Activated CD8-positive, alpha-beta T cell treated with anti-CD3 and anti-CD28 coated beads for 36 hours (primary cell): ENCODE measurements around the gene ZNF697. TPM values are rescaled to one million over a fixed set of nuclear protein-coding genes. Genes with fewer than 3 reads are reported as not detected.

Source experiments
- ATAC-seq: fragments of 200-7000 bp; cut with Tn5 transposase; one replicate; pipeline ENCODE4 v1.10.0; 2021; ENCODE audit warnings: mild to moderate bottlenecking, moderate library complexity
- CTCF ChIA-PET: fragments of 350-600 bp; sonication (Branson Sonifier 250); formaldehyde crosslinking; loops from one replicate; lab custom pipeline; 2021; ENCODE audit warnings: antibody characterized with exemption; lab: Charles Lee
- POLR2A ChIA-PET: fragments of 350-600 bp; sonication (Branson Sonifier 250); formaldehyde crosslinking; loops from one replicate; lab custom pipeline; 2021; ENCODE audit warnings: antibody characterized with exemption; lab: Charles Lee
- DNase-seq: peaks from one replicate; pipeline ENCODE4 v3.0.0-alpha.2; 2020
- H3K27ac Mint-ChIP-seq: one replicate; pipeline ENCODE4 v1.8.0; 2021; ENCODE audit warnings: mild to moderate bottlenecking, mixed read lengths
- H3K27me3 Mint-ChIP-seq: one replicate; pipeline ENCODE4 v1.8.0; 2021; ENCODE audit warnings: mixed read lengths
- H3K36me3 Mint-ChIP-seq: one replicate; pipeline ENCODE4 v1.8.0; 2021; ENCODE audit warnings: low read depth, mixed read lengths
- H3K4me1 Mint-ChIP-seq: one replicate; pipeline ENCODE4 v1.8.0; 2021; ENCODE audit warnings: low read depth, mixed read lengths
- H3K4me3 Mint-ChIP-seq: one replicate; pipeline ENCODE4 v1.8.0; 2021; ENCODE audit warnings: mild to moderate bottlenecking, moderate library complexity, mixed read lengths
- H3K9me3 Mint-ChIP-seq: one replicate; pipeline ENCODE4 v1.8.0; 2021; ENCODE audit warnings: mixed read lengths
- CTCF ChIP-seq: fragments of 200-600 bp; IDR thresholded peaks from one replicate; pipeline ENCODE4 v1.8.0; 2022; ENCODE audit warnings: antibody characterized with exemption, mild to moderate bottlenecking
- intact Hi-C: fragments of 100-400 bp; cut with micrococcal nuclease; formaldehyde crosslinking; loops from one replicate; pipeline ENCODE4 v1.10.0; 2022
- total RNA-seq, 2 experiments: library from RNA; stranded (reverse); gene quantifications; one replicate each; pipeline ENCODE4 v1.2.3, GENCODE V29; 2021

Gene ZNF697
- total RNA-seq, 2 experiments from 2014 or later = 0.20 to 0.38 TPM

DNA sequence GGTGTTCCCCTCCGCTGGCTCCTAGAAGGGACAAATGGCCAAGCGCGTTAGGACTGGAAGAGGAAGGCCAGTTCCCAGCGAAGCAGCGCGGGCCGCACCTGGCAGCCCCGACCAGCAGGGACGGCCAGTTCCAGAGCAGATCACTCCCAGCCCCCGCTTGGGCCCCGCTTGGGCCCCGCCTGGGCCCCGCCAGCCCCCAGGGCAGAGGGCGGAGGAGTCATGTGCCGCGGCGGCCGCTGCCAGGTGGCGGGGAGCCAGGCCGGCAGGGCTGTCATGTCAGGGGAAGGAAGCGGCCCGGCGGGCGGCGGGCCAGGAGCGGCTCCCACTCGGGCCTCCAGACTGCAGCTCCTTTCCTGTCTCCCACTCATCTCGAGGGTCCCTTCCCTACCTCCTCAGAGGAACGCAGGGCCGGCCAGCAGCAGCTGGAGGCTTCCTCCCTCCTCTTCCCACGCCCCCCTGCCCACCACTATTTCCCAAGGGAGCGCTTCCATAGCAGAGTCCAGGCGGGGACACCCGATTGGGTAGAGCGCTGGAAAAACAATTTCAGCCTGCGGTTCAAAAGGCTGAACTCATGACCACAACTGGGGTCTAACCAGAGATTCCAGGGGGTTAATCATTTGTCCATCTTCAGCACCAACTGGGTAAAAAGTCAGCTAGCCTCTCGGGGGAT lies 16.5 kb downstream of the ZNF697 start:
- no peak for TF ChIP-seq CTCF
- Mint-ChIP-seq H3K27me3 (peaks cover 56% of the 10 kb centered on the region), H3K9me3 (no peaks in the 10 kb centered on the region), H3K4me1 (no peaks in the 10 kb centered on the region), H3K36me3 (no peaks in the 10 kb centered on the region), H3K27ac (no peak overlapping the region), H3K4me3 (no peak overlapping the region)
- intact Hi-C loops = no loop called here
- ATAC-seq (no peak), DNase-seq (no peak)
- CTCF ChIA-PET = interaction anchor here (4.6 kb wide), 1 partner anchor 44 kb away, joined by 26 read pairs; no protein-coding TSS in a partner anchor
- POLR2A ChIA-PET = interaction anchor here (1.2 kb wide), 1 partner anchor 66 kb away, joined by 3 read pairs; no protein-coding TSS in a partner anchor

GRCh38 chr1:119631086-119631432 lies 17.0 kb downstream of the ZNF697 start:
- Mint-ChIP-seq H3K4me3 (no peak overlapping the region), H3K36me3 (no peaks in the 10 kb centered on the region), H3K27ac (no peak overlapping the region), H3K9me3 (no peaks in the 10 kb centered on the region), H3K27me3 (peaks cover 56% of the 10 kb centered on the region), H3K4me1 (no peaks in the 10 kb centered on the region)
- ChIA-PET POLR2A (interaction anchor here (1.2 kb wide), 1 partner anchor 67 kb away, joined by 3 read pairs; no protein-coding TSS in a partner anchor), CTCF (interaction anchor here (4.6 kb wide), 1 partner anchor 44 kb away, joined by 26 read pairs; no protein-coding TSS in a partner anchor)
- no peak for TF ChIP-seq CTCF
- ATAC-seq (no peak), DNase-seq (no peak)
- intact Hi-C loops = no loop called here

DNA sequence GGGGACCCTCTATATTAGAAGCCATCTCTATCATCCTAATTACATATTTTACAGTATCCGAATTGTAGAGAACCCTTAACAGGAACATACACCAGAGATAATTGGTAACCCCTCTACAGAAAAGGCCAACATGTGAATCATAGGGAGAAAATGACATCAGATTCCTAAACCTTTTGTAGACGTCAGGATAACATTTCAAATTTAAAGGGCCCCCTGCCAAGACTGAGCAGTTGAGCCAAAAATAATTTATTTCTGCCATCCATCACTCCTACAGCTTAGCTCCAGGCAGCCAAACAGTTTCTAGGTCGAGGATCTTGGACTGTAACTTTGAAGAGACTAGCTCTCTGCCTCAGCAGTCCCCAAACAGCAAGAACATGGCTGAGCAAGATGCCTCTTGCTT lies 21.2 kb downstream of the ZNF697 start:
- POLR2A ChIA-PET = no interaction called here
- no peaks in the 10 kb centered on the region for H3K4me1 Mint-ChIP-seq
- H3K9me3 Mint-ChIP-seq = no peaks in the 10 kb centered on the region
- no peak for TF ChIP-seq CTCF
- H3K4me3 Mint-ChIP-seq = no peak overlapping the region
- ATAC-seq (no peak), DNase-seq (no peak)
- intact Hi-C loops = no loop called here
- CTCF ChIA-PET = interaction anchor here (1.7 to 4.6 kb wide), 2 partner anchors 15 to 48 kb away, joined by 3 to 26 read pairs; no protein-coding TSS in a partner anchor
- H3K36me3 Mint-ChIP-seq = no peaks in the 10 kb centered on the region
- peaks cover 27% of the 10 kb centered on the region for H3K27me3 Mint-ChIP-seq
- H3K27ac Mint-ChIP-seq = no peak overlapping the region

DNA sequence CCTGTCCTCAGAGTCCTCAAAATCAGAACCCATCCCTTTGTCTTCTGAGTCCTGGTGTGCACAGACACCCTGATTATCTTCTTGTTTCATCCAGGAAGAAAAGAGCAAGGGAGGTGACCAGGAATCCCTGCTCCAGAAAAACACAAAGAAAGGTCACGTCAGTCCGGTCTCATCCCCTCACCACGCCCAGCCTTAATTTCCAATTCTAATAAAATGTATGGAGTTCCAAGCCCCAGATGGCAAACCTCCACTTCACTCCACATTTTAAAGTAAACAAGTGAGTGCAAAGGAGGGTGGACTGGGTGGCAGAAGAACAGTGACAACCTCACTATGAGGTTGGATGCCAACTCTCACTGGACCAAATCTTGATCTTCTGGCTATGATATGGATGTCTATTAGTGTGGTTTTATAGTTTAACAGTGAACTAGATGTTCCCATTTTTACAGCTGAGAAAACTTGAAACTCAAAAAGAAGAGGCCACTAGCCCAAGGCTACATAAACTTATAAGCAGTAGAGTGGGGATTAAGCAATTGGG lies 22.0 kb downstream of the ZNF697 start:
- no peaks in the 10 kb centered on the region for H3K4me1 Mint-ChIP-seq
- H3K27me3 Mint-ChIP-seq = peaks cover 25% of the 10 kb centered on the region
- POLR2A ChIA-PET = no interaction called here
- H3K36me3 Mint-ChIP-seq = no peaks in the 10 kb centered on the region
- H3K9me3 Mint-ChIP-seq = no peaks in the 10 kb centered on the region
- H3K4me3 Mint-ChIP-seq = no peak overlapping the region
- no peak for TF ChIP-seq CTCF
- ATAC-seq (no peak), DNase-seq (no peak)
- no peak overlapping the region for H3K27ac Mint-ChIP-seq
- CTCF ChIA-PET = interaction anchor here (1.7 kb wide), 1 partner anchor 14 kb away, joined by 3 read pairs; no protein-coding TSS in a partner anchor
- intact Hi-C loops = no loop called here

DNA sequence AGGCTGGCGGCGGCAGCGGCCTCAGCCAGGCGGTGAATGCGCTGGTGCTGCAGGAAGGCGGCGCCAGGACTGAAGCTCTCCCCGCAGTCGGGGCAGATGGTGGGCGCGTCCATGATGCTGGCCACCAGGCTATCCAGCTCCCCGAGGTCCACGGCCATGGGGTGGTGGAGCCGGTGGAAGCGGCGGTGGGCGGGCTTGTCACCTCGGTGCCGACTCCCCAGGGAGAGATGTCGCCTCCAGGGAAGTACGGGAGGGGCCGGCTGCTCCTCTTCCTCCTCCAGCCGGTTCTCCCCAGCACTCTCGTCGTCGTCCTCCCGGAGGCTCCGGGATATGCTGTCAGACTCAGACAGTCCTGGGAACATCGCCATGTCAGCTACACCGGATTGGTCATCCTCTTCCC lies 24.4 kb downstream of the ZNF697 start:
- TF ChIP-seq CTCF = no peak
- ChIA-PET CTCF (no interaction called here), POLR2A (no interaction called here)
- H3K27ac Mint-ChIP-seq = no peak overlapping the region
- H3K9me3 Mint-ChIP-seq = no peaks in the 10 kb centered on the region
- intact Hi-C loops = no loop called here
- ATAC-seq (no peak), DNase-seq (no peak)
- no peaks in the 10 kb centered on the region for H3K36me3 Mint-ChIP-seq
- H3K4me1 Mint-ChIP-seq = no peaks in the 10 kb centered on the region
- H3K27me3 Mint-ChIP-seq = peaks cover 9% of the 10 kb centered on the region
- no peak overlapping the region for H3K4me3 Mint-ChIP-seq
